ENCODE measurements around the gene NDUFS3. TPM values are rescaled to one million over a fixed set of nuclear protein-coding genes. Genes with fewer than 3 reads are reported as not detected.

The NDUFS3 gene
- total RNA-seq, 1 donor from 2014 or later = 61.5 TPM

DNA sequence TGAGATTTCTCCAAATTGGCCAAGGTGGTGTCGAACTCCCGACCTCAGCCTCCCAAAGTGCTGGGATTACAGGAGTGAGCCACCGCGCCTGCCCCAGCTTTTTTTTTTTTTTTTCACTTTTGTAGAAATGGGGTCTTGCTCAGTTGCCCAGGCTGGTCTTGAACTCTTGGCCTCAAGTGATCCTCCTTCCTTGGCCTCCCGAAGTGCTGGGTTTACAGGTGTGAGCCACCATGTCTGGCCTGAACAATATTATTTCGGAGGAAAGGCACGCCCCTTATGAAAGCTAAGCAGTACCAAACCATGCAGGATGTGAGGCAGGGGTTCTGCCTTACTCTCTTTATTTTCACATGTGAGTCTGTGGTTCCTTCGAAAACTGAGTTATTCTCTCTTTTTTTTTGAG is 47.4 kb downstream of the NDUFS3 start:
- no peak for DNase-seq (ENCODE audit: extremely low read depth, low read depth, low spot score)

DNA sequence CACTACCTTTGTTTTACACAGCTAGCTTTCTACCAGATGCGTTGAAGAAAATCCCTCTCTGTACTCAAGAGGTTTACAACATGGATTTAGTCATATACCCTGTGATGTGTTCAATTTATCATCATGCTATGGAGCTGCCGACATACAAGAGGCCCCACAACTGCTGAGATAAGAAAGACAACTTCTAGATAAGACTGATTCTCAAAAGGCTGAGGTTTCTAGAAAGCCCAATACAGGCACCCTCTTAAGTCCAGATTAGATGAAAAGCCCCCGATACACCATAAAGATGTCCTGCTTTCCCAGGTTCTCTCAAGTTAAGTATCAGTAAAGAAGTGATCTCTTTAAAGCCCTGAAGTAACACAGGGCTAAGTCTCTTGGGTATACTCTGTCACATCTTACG is 49.2 kb downstream of the NDUFS3 start:
- no peak for DNase-seq (ENCODE audit: extremely low read depth, low read depth, low spot score)

DNA sequence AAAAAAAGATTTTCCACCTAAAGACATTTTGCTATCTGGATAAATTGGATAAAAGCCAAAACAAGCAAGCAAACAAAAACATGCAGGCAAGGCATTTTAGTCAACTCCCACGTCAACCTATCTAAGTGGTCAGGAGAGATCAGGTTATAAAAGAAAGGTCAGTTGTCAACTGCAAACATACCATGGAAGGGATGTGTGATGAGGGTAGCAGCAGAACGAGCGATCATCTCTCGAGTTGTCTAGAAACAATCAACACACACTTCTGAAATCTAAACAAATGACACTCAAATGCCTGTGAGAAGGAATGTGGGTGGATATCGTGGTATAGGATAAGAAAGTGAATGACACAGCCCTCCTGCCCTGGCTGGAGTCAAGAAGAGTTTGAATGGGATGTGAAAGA is 52.6 kb downstream of the NDUFS3 start:
- DNase-seq (ENCODE audit: extremely low read depth, low read depth, low spot score) = no peak

Other genes starting within 250 kb of the NDUFS3 start
- not detected in 2 replicates for gene MYBPC3, start 226.4 kb upstream of the NDUFS3 start, total RNA-seq
- gene SPI1, start 200.5 kb upstream of the NDUFS3 start, total RNA-seq = not detected in 2 replicates
- gene SLC39A13, start 170.5 kb upstream of the NDUFS3 start, total RNA-seq = 118 and 133 TPM in 2 replicates
- gene PSMC3, start 152.6 kb upstream of the NDUFS3 start, total RNA-seq = 143 and 156 TPM in 2 replicates
- gene RAPSN, start 129.9 kb upstream of the NDUFS3 start, total RNA-seq = not detected in 2 replicates
- 60.1 and 106 TPM in 2 replicates for gene CELF1, start 25.9 kb upstream of the NDUFS3 start, total RNA-seq
- 125 and 126 TPM in 2 replicates for gene PTPMT1, start 13.5 kb upstream of the NDUFS3 start, total RNA-seq
- 20.9 and 26.7 TPM in 2 replicates for gene KBTBD4, start 104 bp upstream of the NDUFS3 start, total RNA-seq
- not detected in 2 replicates for gene FAM180B, start 7.6 kb downstream of the NDUFS3 start, total RNA-seq
- 0.29 and 1.3 TPM in 2 replicates for gene C1QTNF4, start 15.3 kb downstream of the NDUFS3 start, total RNA-seq
- 63.5 and 81.6 TPM in 2 replicates for gene MTCH2, start 63.5 kb downstream of the NDUFS3 start, total RNA-seq
- gene AGBL2, start 136.3 kb downstream of the NDUFS3 start, total RNA-seq = not detected in 2 replicates
- 45.0 and 85.2 TPM in 2 replicates for gene FNBP4, start 188.3 kb downstream of the NDUFS3 start, total RNA-seq